ENCODE results near the gene FAS. TPM values are rescaled to one million over a fixed set of nuclear protein-coding genes. Genes with fewer than 3 reads are reported as not detected.

Gene FAS
- total and polyA plus RNA-seq, 9 of the 15 experiments (the other 6 are each of a cell fraction or from before 2014, with no cell fraction given): 0.08 to 0.62 (median 0.37) TPM

GRCh38 chr10:88974446-88975376 lies 15.9 kb upstream of the FAS start (continued):
- TF ChIP-seq ARID3A (IDR thresholded peaks at IDR 0.05; ENCODE audit: borderline replicate concordance, low read depth, low read length): no peak
- 0 out of 2 replicates have a peak, but pooled peaks have one; percentile 37 for TF ChIP-seq CREB3 (tag; conservative IDR thresholded peaks at IDR 0.05; ENCODE audit: low read depth)
- no peak for TF ChIP-seq TEAD4 (IDR thresholded peaks at IDR 0.05; ENCODE audit: low read length)
- TF ChIP-seq TEAD4 (CRISPR knock-in tag; IDR thresholded peaks at IDR 0.05; ENCODE audit: borderline replicate concordance): no peak
- TF ChIP-seq DPF2 (IDR thresholded peaks at IDR 0.05): no peak
- no peak for TF ChIP-seq ZNF316 (IDR thresholded peaks at IDR 0.05)
- TF ChIP-seq ZNF740 (CRISPR knock-in tag; IDR thresholded peaks at IDR 0.05): no peak
- TF ChIP-seq ZNF740 (tag; IDR thresholded peaks at IDR 0.05): no peak
- no peak for TF ChIP-seq SPI1 (IDR thresholded peaks at IDR 0.05; ENCODE audit: borderline replicate concordance, low read depth, low read length)
- no peak for TF ChIP-seq ZFP36 (IDR thresholded peaks at IDR 0.05; ENCODE audit: low read depth, low read length, partially characterized antibody)
- no peak for TF ChIP-seq E2F5 (CRISPR knock-in tag; IDR thresholded peaks at IDR 0.05)
- TF ChIP-seq ZBTB40 (IDR thresholded peaks at IDR 0.05): peak; percentile 29; the same call in 1 of the 2 replicates
- TF ChIP-seq ZBTB40 (CRISPR knock-in tag; IDR thresholded peaks at IDR 0.05): no peak

All from K562 (cell line).